ENCODE results near the gene HEPACAM2.

Gene HEPACAM2

GRCh38 chr7:93211228-93211818 lies 14.9 kb downstream of the HEPACAM2 start:
- in situ Hi-C loops (cut with MboI; ENCODE audit: low pct_unique_long_range_greater_than_20kb, low sequenced_read_pairs, unreplicated experiment) = no loop called here
- DNase-seq (ENCODE audit: low spot score) = no peak
- TF ChIP-seq, protein P1, sequence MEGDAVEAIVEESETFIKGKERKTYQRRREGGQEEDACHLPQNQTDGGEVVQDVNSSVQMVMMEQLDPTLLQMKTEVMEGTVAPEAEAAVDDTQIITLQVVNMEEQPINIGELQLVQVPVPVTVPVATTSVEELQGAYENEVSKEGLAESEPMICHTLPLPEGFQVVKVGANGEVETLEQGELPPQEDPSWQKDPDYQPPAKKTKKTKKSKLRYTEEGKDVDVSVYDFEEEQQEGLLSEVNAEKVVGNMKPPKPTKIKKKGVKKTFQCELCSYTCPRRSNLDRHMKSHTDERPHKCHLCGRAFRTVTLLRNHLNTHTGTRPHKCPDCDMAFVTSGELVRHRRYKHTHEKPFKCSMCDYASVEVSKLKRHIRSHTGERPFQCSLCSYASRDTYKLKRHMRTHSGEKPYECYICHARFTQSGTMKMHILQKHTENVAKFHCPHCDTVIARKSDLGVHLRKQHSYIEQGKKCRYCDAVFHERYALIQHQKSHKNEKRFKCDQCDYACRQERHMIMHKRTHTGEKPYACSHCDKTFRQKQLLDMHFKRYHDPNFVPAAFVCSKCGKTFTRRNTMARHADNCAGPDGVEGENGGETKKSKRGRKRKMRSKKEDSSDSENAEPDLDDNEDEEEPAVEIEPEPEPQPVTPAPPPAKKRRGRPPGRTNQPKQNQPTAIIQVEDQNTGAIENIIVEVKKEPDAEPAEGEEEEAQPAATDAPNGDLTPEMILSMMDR (IDR thresholded peaks at IDR 0.05; ENCODE audit: extremely low read depth, insufficient read depth, missing control alignments) = no peak

DNA sequence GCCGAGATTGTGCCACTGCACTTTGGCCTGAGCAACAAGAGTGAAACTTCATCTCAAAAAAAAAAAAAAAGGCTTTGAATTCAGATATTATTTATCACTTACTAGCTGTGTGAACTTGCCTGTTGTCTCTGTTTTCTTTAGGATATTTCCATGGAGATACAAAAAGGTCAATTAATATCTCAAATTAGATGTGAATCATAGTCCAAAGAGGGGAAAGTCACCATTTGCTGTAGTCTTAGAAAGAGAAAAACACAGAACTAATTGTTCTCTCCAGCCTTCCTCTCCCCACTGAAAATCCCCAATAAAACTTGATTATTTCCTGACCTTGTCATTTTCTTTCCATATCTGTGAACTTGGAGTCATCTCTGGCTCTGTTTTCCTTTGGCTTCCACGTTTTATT lies 21.2 kb downstream of the HEPACAM2 start:
- DNase-seq (ENCODE audit: low spot score) = no peak
- TF ChIP-seq, protein P1 (IDR thresholded peaks at IDR 0.05; ENCODE audit: extremely low read depth, insufficient read depth, missing control alignments) = no peak
- in situ Hi-C loops (cut with MboI; ENCODE audit: low pct_unique_long_range_greater_than_20kb, low sequenced_read_pairs, unreplicated experiment) = no loop called here

DNA sequence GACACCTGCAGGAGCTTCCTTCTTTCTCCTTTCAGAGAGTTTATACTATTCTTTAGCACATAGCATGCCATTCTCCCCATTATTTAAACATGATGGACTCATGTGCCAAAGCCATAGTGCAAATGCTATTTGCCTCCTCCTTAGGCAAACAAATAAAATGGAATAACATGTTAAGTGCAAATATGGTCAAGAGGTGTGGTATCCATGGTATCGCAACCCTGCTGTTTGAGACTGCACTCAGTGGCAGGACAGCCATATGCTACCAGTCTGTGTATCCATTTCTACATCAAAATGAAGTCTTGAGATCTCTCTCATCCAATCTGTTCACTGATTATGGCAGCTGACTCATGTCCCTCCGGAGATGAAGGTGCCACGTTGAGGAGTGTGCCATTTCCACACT lies 22.8 kb downstream of the HEPACAM2 start:
- TF ChIP-seq, protein P1 (IDR thresholded peaks at IDR 0.05; ENCODE audit: extremely low read depth, insufficient read depth, missing control alignments) = no peak
- in situ Hi-C loops (cut with MboI; ENCODE audit: low pct_unique_long_range_greater_than_20kb, low sequenced_read_pairs, unreplicated experiment) = no loop called here
- no peak for DNase-seq (ENCODE audit: low spot score)

DNA sequence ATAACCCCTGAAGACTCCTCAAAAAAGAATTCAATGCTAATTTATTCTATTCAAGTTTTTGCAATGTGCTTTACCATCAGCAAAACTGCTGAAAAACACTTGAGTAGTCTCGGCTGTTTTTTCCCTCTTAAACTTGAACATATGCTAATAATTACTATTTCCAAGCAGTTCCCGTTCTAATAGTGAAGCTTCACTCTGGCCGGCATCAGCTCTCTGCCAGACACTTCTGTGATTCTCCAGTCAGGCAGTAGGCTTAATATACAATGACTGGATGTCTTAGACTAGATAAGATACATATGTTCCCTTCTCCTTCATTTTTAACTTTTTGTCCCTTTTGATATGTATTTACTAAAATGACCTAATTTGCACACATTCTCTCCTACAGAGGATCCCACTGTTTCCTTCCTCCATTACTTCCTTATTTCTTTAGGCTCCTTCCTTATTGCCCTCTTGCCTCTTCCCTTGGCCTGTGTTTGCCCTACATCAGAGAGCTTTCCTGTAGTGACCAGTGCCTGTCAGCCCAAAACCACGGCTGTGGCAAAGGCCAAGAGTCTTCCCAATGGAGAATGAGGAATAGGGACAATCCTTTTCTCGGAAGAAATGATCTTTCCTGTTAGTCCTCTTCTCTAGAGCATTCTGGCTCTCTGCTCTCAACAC lies 23.5 kb downstream of the HEPACAM2 start:
- TF ChIP-seq, protein P1 (IDR thresholded peaks at IDR 0.05; ENCODE audit: extremely low read depth, insufficient read depth, missing control alignments) = no peak
- DNase-seq (ENCODE audit: low spot score) = no peak
- in situ Hi-C loops (cut with MboI; ENCODE audit: low pct_unique_long_range_greater_than_20kb, low sequenced_read_pairs, unreplicated experiment) = no loop called here

DNA sequence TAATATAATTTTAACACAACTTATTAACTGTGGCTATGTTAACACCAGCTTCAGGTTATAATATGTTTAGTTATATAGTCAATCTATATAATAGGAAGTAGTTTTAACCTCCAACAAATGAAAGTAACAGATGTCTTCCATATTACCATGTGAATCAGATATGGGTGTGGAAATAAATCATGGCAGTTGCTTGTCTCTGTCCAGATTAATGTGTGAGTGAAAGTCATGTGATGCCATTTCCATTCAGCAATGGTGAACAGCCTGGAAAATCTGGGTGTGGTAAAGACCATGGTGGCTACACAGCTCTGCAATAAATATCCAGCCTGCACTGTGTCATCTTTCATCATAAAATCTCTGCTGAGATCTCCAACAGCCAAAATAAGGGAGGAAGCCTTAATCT lies 27.8 kb downstream of the HEPACAM2 start:
- in situ Hi-C loops (cut with MboI; ENCODE audit: low pct_unique_long_range_greater_than_20kb, low sequenced_read_pairs, unreplicated experiment) = no loop called here
- TF ChIP-seq, protein P1 (IDR thresholded peaks at IDR 0.05; ENCODE audit: extremely low read depth, insufficient read depth, missing control alignments) = no peak
- no peak for DNase-seq (ENCODE audit: low spot score)

DNA sequence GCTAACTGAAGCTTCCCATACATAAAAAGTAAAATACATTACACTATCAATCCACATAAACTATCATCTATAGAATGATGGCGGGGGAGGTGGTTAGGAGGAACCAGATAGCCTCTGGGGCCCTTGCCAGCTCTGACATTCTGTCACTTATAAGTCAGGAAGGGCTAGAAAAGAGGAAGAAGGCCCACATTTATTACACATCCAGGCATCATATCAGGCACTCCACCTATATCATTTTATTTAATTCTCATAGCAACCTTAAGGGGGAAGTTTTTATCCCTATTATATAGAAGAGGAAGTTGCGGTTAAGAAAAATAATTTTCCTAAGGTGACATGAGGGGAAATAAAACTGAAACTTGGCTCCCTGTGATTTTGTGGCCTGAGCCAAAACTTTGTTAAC lies 29.9 kb downstream of the HEPACAM2 start:
- TF ChIP-seq, protein P1 (IDR thresholded peaks at IDR 0.05; ENCODE audit: extremely low read depth, insufficient read depth, missing control alignments) = no peak

More for the DNA sequence above, 29.9 kb downstream of the HEPACAM2 start:
- in situ Hi-C loops (cut with MboI; ENCODE audit: low pct_unique_long_range_greater_than_20kb, low sequenced_read_pairs, unreplicated experiment) = no loop called here
- no peak for DNase-seq (ENCODE audit: low spot score)

Measured in GM13977 (cell line).